HEK293 (cell line): ENCODE measurements around the gene LRRK1.

Experiments used
- KLF10 ChIP-seq: fragments of 450-650 bp; IDR thresholded peaks from 2 replicates; pipeline ENCODE4 v1.5.1; 2018; ENCODE audit warnings: missing biosample characterization, mild to moderate bottlenecking, missing genetic modification characterization
- PBX3 ChIP-seq: sonication (generic); formaldehyde crosslinking; IDR thresholded peaks from 2 replicates; pipeline ENCODE4 v1.8.1; 2022; ENCODE audit warnings: mild to moderate bottlenecking, moderate library complexity, missing genetic modification reagents
- ZBTB8A ChIP-seq: fragments of 450-650 bp; formaldehyde crosslinking; IDR thresholded peaks from 2 replicates; pipeline ENCODE4 v1.5.1; 2016; ENCODE audit warnings: missing biosample characterization, missing genetic modification characterization
- ZNF292 ChIP-seq: fragments of 450-650 bp; formaldehyde crosslinking; IDR thresholded peaks from 2 replicates; pipeline ENCODE4 v1.5.1; 2016; ENCODE audit warnings: low read depth, missing biosample characterization, missing genetic modification characterization, borderline replicate concordance
- ZNF404 ChIP-seq: fragments of 450-650 bp; formaldehyde crosslinking; IDR thresholded peaks from 2 replicates; pipeline ENCODE4 v1.5.1; 2017; ENCODE audit warnings: missing biosample characterization, missing genetic modification characterization
- ZNF548 ChIP-seq: fragments of 450-650 bp; formaldehyde crosslinking; IDR thresholded peaks from 2 replicates; pipeline ENCODE4 v1.5.1; 2016; ENCODE audit warnings: missing biosample characterization, missing genetic modification characterization
- ZSCAN30 ChIP-seq: fragments of 450-650 bp; IDR thresholded peaks from 2 replicates; pipeline ENCODE4 v1.5.1; 2018; ENCODE audit warnings: missing biosample characterization, mild to moderate bottlenecking, missing genetic modification characterization, moderate library complexity

DNA sequence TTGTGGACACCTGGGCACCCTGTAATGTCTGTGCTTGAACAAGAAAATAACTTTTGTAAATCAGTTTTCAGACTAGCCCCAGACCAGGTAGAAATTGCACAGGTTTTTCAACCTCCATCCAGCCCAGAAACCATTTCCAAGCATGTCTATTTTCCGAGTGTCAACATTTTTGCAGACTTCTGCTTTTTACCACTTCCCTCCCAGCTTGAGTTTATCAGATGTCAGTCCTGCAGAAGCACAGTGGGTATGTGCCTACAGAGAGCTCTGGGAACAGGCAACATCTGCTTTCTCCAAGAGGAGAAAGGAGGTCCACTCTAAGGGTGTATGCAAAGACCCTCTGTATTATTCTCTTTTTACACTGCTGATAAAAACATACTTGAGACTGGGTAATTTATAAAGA is 83.9 kb downstream of the LRRK1 start:
- TF ChIP-seq ZNF404 (no peak), ZNF548 (tag by site-specific recombination) (no peak), ZSCAN30 (no peak), ZBTB8A (tag by site-specific recombination) (no peak), ZNF292 (no peak), KLF10 (no peak), PBX3 (CRISPR knock-in tag) (no peak)
